ENCODE results near the gene DEPDC1.

Gene DEPDC1

GRCh38 chr1:68496680-68497357, at the start of gene DEPDC1:
DEPDC1 (minus strand) TSS chr1:68497082; CDS start chr1:68496999, 83 bp downstream.
- Histone ChIP-seq H3K4me3 (ENCODE audit: low read length) (peak within 1 kb of the TSS; percentile 94), H2AFZ (ENCODE audit: low read depth, low read length) (peak within 1 kb of the TSS; percentile 87), H3K9me3 (ENCODE audit: low read length) (no peaks in the 10 kb centered on the region), H3K36me3 (ENCODE audit: insufficient read depth, low read length) (peaks cover 10% of the 10 kb centered on the region), H3K27me3 (ENCODE audit: insufficient read depth, low read length) (peaks cover 2% of the 10 kb centered on the region), H3K4me1 (ENCODE audit: insufficient read depth, low read length) (peaks cover 19% of the 10 kb centered on the region)

GRCh38 chr1:68544651-68545050, 47.8 kb upstream of the DEPDC1 start:
- H3K27me3 ChIP-seq (ENCODE audit: insufficient read depth, low read length) = no peaks in the 10 kb centered on the region

DNA sequence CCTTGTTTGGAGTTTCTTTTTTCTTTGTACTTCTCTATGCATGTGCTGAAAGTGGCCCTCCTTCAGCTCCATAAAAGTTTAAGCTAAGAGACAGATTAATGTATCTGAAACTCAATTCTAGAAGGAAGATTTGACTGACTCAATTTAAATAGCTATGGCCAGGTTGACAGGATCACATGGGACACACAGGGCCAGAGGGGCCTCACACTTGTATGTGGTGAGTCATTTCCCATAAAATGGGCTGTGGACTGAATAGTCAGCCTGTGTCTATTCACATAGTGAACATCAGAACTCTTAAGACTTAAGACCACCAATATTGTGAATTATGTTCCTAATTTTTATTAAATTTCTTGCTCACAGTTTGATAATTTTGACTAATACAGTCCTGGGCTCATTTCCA, 45.7 kb upstream of the DEPDC1 start:
- H3K4me3 ChIP-seq (ENCODE audit: low read length) = no peak overlapping the region
- no peaks in the 10 kb centered on the region for H3K36me3 ChIP-seq (ENCODE audit: insufficient read depth, low read length)
- no peaks in the 10 kb centered on the region for H3K4me1 ChIP-seq (ENCODE audit: insufficient read depth, low read length)
- H3K9me3 ChIP-seq (ENCODE audit: low read length) = no peaks in the 10 kb centered on the region
- no peak overlapping the region for H2AFZ ChIP-seq (ENCODE audit: low read depth, low read length)
- H3K27me3 ChIP-seq (ENCODE audit: insufficient read depth, low read length) = no peaks in the 10 kb centered on the region

More at GRCh38 chr1:68544651-68545050, 47.8 kb upstream of the DEPDC1 start:
- Histone ChIP-seq H2AFZ (ENCODE audit: low read depth, low read length) (no peak overlapping the region), H3K4me1 (ENCODE audit: insufficient read depth, low read length) (no peaks in the 10 kb centered on the region), H3K36me3 (ENCODE audit: insufficient read depth, low read length) (no peaks in the 10 kb centered on the region), H3K9me3 (ENCODE audit: low read length) (no peaks in the 10 kb centered on the region), H3K4me3 (ENCODE audit: low read length) (no peak overlapping the region)

GRCh38 chr1:68538941-68539340, 42.1 kb upstream of the DEPDC1 start:
- no peaks in the 10 kb centered on the region for H3K27me3 ChIP-seq (ENCODE audit: insufficient read depth, low read length)
- no peak overlapping the region for H2AFZ ChIP-seq (ENCODE audit: low read depth, low read length)
- H3K36me3 ChIP-seq (ENCODE audit: insufficient read depth, low read length) = no peaks in the 10 kb centered on the region
- no peaks in the 10 kb centered on the region for H3K9me3 ChIP-seq (ENCODE audit: low read length)
- no peaks in the 10 kb centered on the region for H3K4me1 ChIP-seq (ENCODE audit: insufficient read depth, low read length)
- H3K4me3 ChIP-seq (ENCODE audit: low read length) = no peak overlapping the region

DNA sequence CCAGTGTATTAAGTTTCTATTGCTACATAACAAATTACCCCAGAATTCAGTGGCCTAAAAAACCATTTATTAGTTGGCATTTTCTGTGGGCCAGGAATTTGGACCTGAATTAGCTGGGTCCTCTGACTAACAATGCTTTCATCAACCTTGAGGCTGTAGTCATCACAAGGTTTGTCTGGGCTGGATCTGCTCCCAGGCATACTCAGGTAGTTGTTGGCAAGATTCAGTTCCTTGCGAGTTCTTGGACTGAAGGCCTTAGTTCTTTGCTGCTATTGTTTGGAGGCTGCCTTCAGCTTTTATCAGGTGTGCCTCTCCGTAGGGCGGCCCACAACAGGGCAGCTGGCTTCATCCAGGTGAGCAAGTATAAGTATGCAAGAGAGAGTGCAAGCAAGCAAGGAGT, 31.4 kb upstream of the DEPDC1 start:
- no peak overlapping the region for H3K4me3 ChIP-seq (ENCODE audit: low read length)
- H3K4me1 ChIP-seq (ENCODE audit: insufficient read depth, low read length) = no peaks in the 10 kb centered on the region
- H3K9me3 ChIP-seq (ENCODE audit: low read length) = no peaks in the 10 kb centered on the region
- no peak overlapping the region for H2AFZ ChIP-seq (ENCODE audit: low read depth, low read length)
- no peaks in the 10 kb centered on the region for H3K27me3 ChIP-seq (ENCODE audit: insufficient read depth, low read length)
- no peaks in the 10 kb centered on the region for H3K36me3 ChIP-seq (ENCODE audit: insufficient read depth, low read length)

DNA sequence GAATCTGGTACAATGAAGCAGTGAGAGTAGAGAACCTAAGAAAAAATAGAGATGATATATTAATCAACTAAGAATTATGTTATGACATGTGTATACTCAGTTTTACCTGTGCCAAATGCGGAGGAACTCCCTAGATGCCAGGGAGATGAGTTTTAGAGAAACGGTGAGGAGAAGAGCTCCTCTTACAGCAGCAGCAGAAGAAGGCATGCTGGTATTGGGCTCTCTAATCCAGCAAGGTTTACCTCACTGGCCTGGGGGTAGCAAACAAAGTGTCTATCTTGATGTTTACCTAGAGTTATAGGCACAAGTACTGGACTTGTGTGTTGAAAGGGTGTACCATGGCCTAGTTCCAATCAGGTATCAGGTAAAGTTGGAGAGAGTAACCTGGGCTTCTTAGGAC, 28.9 kb upstream of the DEPDC1 start:
- no peaks in the 10 kb centered on the region for H3K27me3 ChIP-seq (ENCODE audit: insufficient read depth, low read length)

GRCh38 chr1:68521286-68521685, 24.4 kb upstream of the DEPDC1 start:
- no peaks in the 10 kb centered on the region for H3K27me3 ChIP-seq (ENCODE audit: insufficient read depth, low read length)
- no peak overlapping the region for H2AFZ ChIP-seq (ENCODE audit: low read depth, low read length)
- H3K36me3 ChIP-seq (ENCODE audit: insufficient read depth, low read length) = no peaks in the 10 kb centered on the region
- H3K4me3 ChIP-seq (ENCODE audit: low read length) = no peak overlapping the region
- H3K9me3 ChIP-seq (ENCODE audit: low read length) = no peaks in the 10 kb centered on the region
- H3K4me1 ChIP-seq (ENCODE audit: insufficient read depth, low read length) = no peaks in the 10 kb centered on the region

More for the DNA sequence above, 28.9 kb upstream of the DEPDC1 start:
- H3K36me3 ChIP-seq (ENCODE audit: insufficient read depth, low read length) = no peaks in the 10 kb centered on the region
- no peak overlapping the region for H2AFZ ChIP-seq (ENCODE audit: low read depth, low read length)
- no peaks in the 10 kb centered on the region for H3K4me1 ChIP-seq (ENCODE audit: insufficient read depth, low read length)
- H3K9me3 ChIP-seq (ENCODE audit: low read length) = no peaks in the 10 kb centered on the region
- no peak overlapping the region for H3K4me3 ChIP-seq (ENCODE audit: low read length)

GRCh38 chr1:68516066-68516465, 19.2 kb upstream of the DEPDC1 start:
- Histone ChIP-seq H3K27me3 (ENCODE audit: insufficient read depth, low read length) (no peaks in the 10 kb centered on the region), H2AFZ (ENCODE audit: low read depth, low read length) (no peak overlapping the region), H3K4me3 (ENCODE audit: low read length) (no peak overlapping the region), H3K9me3 (ENCODE audit: low read length) (peaks cover 1% of the 10 kb centered on the region), H3K36me3 (ENCODE audit: insufficient read depth, low read length) (no peaks in the 10 kb centered on the region), H3K4me1 (ENCODE audit: insufficient read depth, low read length) (no peaks in the 10 kb centered on the region)

- Histone ChIP-seq H2AFZ (ENCODE audit: low read depth, low read length) (no peak overlapping the region), H3K9me3 (ENCODE audit: low read length) (peaks cover 1% of the 10 kb centered on the region), H3K27me3 (ENCODE audit: insufficient read depth, low read length) (no peaks in the 10 kb centered on the region), H3K4me3 (ENCODE audit: low read length) (no peak overlapping the region), H3K36me3 (ENCODE audit: insufficient read depth, low read length) (no peaks in the 10 kb centered on the region), H3K4me1 (ENCODE audit: insufficient read depth, low read length) (no peaks in the 10 kb centered on the region)
These were observed 14.4 kb upstream of the DEPDC1 start for GRCh38 chr1:68511254-68511653.

DNA sequence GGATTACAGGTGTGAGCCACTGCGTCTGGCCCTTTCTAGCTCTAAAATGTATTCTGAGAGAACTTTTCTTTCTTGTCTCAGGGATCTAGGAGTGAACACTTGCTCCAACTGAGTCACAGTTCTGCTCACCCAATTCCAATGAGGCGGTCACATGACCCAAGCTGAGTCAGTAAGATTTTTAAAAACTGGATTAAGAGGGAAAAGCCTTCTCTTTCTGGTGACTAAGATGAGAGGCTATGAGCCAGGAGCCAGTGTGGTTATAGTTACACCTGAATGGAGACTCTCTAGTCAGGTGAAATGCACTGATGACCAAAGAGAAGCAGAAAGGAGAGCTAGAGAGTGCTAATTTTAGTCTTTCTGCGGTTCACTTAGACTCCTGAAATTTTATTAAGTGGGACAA, 9.5 kb upstream of the DEPDC1 start:
- H2AFZ ChIP-seq (ENCODE audit: low read depth, low read length) = no peak overlapping the region
- H3K9me3 ChIP-seq (ENCODE audit: low read length) = no peaks in the 10 kb centered on the region
- no peak overlapping the region for H3K4me3 ChIP-seq (ENCODE audit: low read length)
- no peaks in the 10 kb centered on the region for H3K4me1 ChIP-seq (ENCODE audit: insufficient read depth, low read length)
- H3K36me3 ChIP-seq (ENCODE audit: insufficient read depth, low read length) = no peaks in the 10 kb centered on the region
- no peaks in the 10 kb centered on the region for H3K27me3 ChIP-seq (ENCODE audit: insufficient read depth, low read length)

DNA sequence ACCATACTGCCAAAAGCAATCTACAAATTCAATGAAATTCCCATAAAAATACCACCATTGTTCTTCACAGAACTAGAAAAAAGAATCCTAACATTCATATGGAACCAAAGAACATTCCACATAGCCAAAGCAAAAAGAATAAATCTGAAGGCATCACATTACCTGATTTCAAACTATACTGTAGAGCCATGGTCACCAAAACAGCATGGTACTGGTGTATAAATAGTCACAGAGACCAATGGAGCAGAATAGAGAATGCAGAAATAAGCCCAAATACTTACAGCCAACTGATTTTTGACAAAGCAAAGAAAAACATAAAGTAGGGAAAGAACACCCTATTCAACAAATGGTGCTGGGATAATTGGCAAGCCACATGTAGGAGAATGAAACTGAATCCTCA, 6.2 kb upstream of the DEPDC1 start:
- Histone ChIP-seq H3K4me3 (ENCODE audit: low read length) (no peak overlapping the region), H3K36me3 (ENCODE audit: insufficient read depth, low read length) (no peaks in the 10 kb centered on the region), H3K9me3 (ENCODE audit: low read length) (no peaks in the 10 kb centered on the region), H2AFZ (ENCODE audit: low read depth, low read length) (no peak overlapping the region), H3K4me1 (ENCODE audit: insufficient read depth, low read length) (no peaks in the 10 kb centered on the region), H3K27me3 (ENCODE audit: insufficient read depth, low read length) (peaks cover under 1% of the 10 kb centered on the region)

GRCh38 chr1:68497358-68497698, 446 bp upstream of the DEPDC1 start:
- Histone ChIP-seq H3K27me3 (ENCODE audit: insufficient read depth, low read length) (peaks cover 2% of the 10 kb centered on the region), H2AFZ (ENCODE audit: low read depth, low read length) (peak overlapping the region; percentile 87), H3K4me3 (ENCODE audit: low read length) (peak overlapping the region; percentile 94)

GRCh38 chr1:68495968-68496679, 758 bp downstream of the DEPDC1 start:
- Histone ChIP-seq H3K27me3 (ENCODE audit: insufficient read depth, low read length) (peaks cover 2% of the 10 kb centered on the region), H2AFZ (ENCODE audit: low read depth, low read length) (peak overlapping the region; percentile 87), H3K4me3 (ENCODE audit: low read length) (peak overlapping the region; percentile 94), H3K9me3 (ENCODE audit: low read length) (no peaks in the 10 kb centered on the region), H3K4me1 (ENCODE audit: insufficient read depth, low read length) (peaks cover 19% of the 10 kb centered on the region), H3K36me3 (ENCODE audit: insufficient read depth, low read length) (peaks cover 11% of the 10 kb centered on the region)

More at GRCh38 chr1:68497358-68497698, 446 bp upstream of the DEPDC1 start:
- Histone ChIP-seq H3K36me3 (ENCODE audit: insufficient read depth, low read length) (peaks cover 10% of the 10 kb centered on the region), H3K9me3 (ENCODE audit: low read length) (no peaks in the 10 kb centered on the region), H3K4me1 (ENCODE audit: insufficient read depth, low read length) (peaks cover 19% of the 10 kb centered on the region)
